Erythroblast (primary cell): ENCODE data around the gene FAM168A.

Experiments
- DNase-seq, 2 experiments: peaks; one replicate each; lab custom pipeline; 2025; lab: John Stamatoyannopoulos, UW
- GATA1 ChIP-seq: IDR thresholded peaks from 2 replicates; pipeline ENCODE4 v1.6.1; 2011; ENCODE audit warnings: low read depth, mild to moderate bottlenecking, control low read depth, low read length, moderate library complexity
- POLR2A ChIP-seq: IDR thresholded peaks from 2 replicates; pipeline ENCODE4 v1.6.1; 2011; ENCODE audit warnings: mild to moderate bottlenecking, low read length

Gene FAM168A

DNA sequence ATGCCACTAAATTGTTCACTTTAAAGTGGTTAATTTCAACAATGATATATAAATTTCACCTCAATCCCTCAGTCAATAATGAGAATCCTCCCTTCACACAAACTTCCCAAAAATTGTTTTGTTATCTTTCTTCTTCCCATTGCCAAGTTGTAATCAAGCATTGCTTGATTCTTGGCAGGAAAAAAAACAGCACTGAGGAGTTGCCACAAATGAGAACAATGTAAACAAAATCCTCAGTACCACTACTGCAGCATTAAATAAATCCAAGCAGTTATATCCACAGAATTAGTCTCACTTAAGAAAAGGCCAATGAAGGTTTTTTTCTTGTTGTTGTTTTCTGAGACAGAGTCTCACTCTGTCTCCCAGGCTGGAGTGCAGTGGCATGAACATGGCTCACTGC, 38.2 kb downstream of the FAM168A start:
- TF ChIP-seq POLR2A, result no peak
- TF ChIP-seq GATA1, result no peak
- no peak for DNase-seq

DNA sequence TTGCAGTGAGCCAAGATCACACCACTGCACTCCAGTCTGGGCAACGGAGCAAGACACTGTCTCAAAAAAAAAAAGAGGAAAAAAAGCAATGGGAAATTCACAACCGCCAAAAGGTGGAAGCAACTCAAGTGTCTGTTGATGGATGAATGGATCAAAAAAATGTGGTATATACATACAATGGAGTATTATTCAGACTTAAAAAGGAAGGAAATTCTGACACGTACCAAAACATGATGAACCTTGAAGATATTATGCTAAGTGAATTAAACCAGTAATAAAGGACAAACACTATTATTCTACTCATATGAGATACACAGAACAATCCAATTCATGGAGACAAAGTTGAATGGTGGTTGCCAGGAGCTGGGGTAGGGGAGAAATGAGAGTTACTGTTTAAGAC, 40.9 kb downstream of the FAM168A start:
- no peak for DNase-seq

GRCh38 chr11:73555615-73556014, 42.3 kb downstream of the FAM168A start:
- DNase-seq, result no peak
- TF ChIP-seq GATA1, result no peak
- TF ChIP-seq POLR2A, result no peak

More for the DNA sequence above, 40.9 kb downstream of the FAM168A start:
- TF ChIP-seq GATA1 (no peak), POLR2A (no peak)

GRCh38 chr11:73554671-73555320, 43.1 kb downstream of the FAM168A start:
- TF ChIP-seq POLR2A, result no peak
- TF ChIP-seq GATA1, result no peak
- DNase-seq, result no peak

DNA sequence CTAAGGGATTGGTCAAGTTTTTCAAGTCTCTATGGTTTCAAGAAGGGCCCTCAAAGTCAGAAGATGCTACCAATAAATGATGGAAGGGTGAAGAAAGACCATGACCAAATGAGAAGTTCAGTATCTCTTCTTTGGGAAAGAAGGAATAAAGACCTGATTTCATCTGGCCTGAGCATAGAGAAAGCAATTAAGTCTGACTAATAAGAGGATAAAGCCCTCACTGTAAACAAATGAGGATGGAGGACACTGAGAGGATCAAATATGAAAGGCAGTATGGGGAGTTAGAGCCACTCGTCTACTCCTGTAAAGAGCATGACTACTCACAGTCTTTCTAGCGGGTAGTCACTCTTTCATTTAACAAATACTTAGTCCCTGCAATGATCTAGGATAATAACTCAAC, 44.6 kb downstream of the FAM168A start:
- DNase-seq, result no peak
- no peak for TF ChIP-seq GATA1
- TF ChIP-seq POLR2A, result no peak

DNA sequence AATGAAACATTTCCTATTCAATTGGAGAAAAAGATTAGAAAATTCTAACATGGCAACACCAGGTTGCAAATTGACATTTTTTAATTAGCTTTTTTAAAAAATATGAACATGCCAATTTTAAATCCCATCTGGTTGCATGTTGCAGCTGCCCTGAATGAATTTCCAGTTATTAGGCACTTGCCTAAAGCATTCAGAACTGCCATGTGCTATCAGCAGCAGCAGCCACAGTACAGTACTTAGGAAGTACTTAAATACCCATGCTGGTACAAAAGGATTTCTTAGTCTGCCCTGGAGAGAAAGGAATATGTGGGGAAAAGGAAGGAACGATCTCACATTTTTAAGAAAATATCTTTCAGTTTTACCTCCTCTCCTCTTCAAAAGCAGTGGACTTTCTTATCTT, 46.2 kb downstream of the FAM168A start:
- TF ChIP-seq GATA1, result no peak
- no peak for TF ChIP-seq POLR2A
- DNase-seq, result no peak

- TF ChIP-seq POLR2A (no peak), GATA1 (no peak)
Measured at GRCh38 chr11:73549376-73549775, 48.5 kb downstream of the FAM168A start.

DNA sequence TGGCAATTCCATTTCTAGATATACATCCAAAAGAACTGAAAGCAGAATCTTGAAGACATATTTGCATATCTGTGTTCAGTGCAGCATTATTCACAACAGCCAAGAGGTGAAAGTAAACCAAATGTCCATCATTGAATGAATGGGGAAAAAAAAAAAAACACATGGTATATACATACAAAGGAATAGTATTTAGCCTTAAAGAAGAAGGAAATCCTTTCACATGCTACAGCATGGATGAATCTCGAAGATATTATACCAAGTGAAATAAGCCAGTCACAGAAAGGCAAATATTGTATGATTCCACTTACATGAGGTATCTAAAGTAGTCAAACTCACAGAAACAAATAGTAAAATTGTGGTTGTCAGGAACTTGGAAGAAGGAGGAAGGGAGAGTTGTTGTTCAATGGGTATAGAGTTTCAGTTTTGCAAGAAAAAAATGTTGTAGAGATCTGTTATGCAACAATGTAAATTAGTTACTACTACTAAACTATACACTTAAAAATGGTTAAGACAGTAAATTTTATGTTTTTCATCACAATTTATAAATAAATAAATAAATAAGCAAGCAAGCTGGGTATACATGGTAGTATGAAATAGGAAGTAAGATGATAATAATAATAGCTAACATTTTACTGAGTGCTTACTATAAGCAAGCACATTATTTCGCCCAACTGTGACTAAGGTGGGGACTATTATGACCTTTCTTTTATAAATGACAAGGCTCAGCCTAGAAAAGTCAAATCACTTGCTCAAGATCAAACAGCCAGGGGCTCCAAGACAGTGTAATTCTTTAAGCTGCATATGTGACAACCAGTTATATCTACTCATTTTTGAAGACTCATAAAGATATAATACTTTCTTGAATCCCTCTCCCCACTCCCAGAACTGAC, 50.0 kb downstream of the FAM168A start:
- TF ChIP-seq GATA1 (no peak), POLR2A (no peak)
- no peak for DNase-seq

More at GRCh38 chr11:73549376-73549775, 48.5 kb downstream of the FAM168A start:
- DNase-seq, result no peak

GRCh38 chr11:73542175-73542574, 55.7 kb downstream of the FAM168A start:
- no peak for TF ChIP-seq GATA1
- no peak for TF ChIP-seq POLR2A
- DNase-seq, result no peak

DNA sequence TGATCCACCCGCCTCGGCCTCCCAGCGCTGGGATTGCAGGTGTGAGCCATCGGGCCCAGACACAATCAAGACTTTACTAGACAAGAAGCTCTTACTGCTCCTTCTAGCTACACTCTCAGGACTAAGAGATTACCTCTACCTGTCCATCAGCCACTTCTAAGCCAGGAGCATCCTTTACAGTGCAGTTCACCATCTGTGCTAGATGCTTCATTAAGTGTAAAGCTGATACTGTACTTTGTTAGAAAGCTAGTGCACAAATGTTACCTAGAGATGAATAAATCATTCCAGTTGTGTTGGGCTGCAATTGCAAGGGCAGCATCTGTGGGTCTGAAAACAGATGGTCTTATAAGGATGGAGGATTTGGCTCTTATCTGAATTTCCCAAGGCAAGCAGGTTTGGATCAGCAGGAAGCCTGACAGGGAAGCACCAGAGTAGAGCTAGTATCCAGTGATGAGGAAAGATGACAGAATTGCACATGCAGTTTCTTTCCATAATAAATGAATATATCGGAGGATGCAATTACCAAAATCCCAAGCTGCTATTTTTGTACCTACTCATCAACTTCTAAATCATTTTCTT, 58.3 kb downstream of the FAM168A start:
- TF ChIP-seq GATA1 (no peak), POLR2A (no peak)
- DNase-seq, result no peak

- no peak for TF ChIP-seq POLR2A
- TF ChIP-seq GATA1, result no peak
- no peak for DNase-seq
Measured at GRCh38 chr11:73538381-73538872, 59.5 kb downstream of the FAM168A start.

DNA sequence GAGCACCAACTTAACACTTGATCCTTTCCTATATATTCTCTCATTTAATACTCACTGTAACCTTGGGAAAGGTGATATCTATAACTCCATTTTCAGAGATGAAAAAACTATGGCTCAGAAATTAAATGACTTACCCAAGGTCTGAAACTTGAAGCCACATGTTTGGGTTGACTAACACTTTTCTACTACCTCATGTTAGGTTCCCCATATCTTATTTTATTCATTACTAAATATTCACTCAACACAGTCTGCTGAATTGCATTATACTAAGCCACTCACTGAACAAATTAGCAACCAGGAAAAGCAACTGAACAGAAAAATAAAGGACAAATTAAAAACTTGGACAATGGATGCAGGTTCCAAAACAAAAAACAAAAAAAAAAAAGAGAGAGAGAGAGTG, 59.9 kb downstream of the FAM168A start:
- no peak for DNase-seq
- no peak for TF ChIP-seq GATA1
- no peak for TF ChIP-seq POLR2A

- no peak for DNase-seq
- no peak for TF ChIP-seq GATA1
- no peak for TF ChIP-seq POLR2A
Measured at GRCh38 chr11:73536961-73537360, 61.0 kb downstream of the FAM168A start.

DNA sequence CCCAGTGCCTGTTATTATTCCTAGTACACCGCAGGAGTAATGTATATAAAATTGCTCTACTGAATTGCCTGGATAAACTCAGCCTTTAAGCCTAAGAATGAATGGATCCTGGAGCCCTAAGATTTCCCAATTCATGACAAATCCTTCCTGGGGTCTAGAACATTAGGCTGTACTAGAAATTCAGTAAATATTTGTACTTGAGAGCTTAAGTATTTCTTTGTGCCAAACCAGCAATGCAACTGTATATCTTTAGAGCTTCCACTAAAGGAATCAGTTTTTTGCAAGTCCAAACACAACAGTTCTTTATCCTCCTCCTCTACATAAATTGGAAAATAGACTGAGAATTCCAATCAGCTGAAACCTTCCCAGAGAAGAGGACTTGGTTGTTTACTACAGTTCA, 65.6 kb downstream of the FAM168A start:
- no peak for DNase-seq
- no peak for TF ChIP-seq POLR2A
- no peak for TF ChIP-seq GATA1
